Measurements from ENCODE around the gene LGALSL.
"Not testable (repeated sequence)": the region's sequence is repeated elsewhere in the genome, so short reads cannot be mapped to it uniquely, and the experiment has no call there.

The LGALSL gene

DNA sequence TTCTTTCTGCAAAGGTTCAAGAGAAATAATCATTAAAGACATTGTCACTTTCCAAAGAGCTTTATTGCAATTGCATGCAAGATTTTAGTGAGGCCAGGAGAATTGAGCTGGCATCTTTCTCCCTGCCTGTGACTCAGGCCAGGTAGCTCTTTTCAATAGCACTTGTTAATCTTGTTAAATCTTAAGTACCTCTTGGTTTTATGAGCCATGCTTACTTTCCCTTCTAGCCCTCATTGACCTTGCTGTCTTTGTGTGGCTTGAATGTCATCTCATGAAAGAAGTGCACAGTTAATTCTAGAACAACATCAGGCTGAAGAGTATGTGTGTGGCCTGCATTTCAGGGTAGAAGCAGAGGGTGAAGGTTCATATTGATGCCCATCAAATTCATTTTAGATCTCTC is 14.8 kb upstream of the LGALSL start:
- H3K4me3 ChIP-seq (ENCODE audit: low read depth, low read length): no peak overlapping the region
- in situ Hi-C loops (cut with HindIII; ENCODE audit: low sequenced_read_pairs): no loop called here
- no peak for DNase-seq (ENCODE audit: low read depth, low spot score)
- TF ChIP-seq CTCF (IDR thresholded peaks at IDR 0.05; ENCODE audit: low read depth, low read length): no peak

DNA sequence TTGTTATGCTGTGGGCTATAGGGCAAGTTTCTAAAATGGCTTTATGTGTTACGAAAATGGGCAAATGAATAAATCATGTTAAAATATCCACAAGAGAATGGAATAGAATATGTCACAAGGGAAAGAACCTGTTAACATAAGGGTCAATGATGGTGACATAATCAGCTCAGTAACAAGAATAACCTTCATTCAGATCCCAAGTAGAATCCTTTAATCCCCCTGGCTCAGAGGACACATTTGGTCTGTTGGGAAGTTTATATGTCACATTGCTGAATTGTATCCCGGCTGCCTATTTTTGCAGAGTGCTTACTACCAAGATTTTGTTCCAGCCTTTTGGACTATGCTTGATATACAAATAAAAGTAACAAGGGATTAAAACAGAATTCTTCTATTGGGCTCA is 13.1 kb upstream of the LGALSL start:
- no peak overlapping the region for H3K4me3 ChIP-seq (ENCODE audit: low read depth, low read length)
- in situ Hi-C loops (cut with HindIII; ENCODE audit: low sequenced_read_pairs): no loop called here
- no peak for TF ChIP-seq CTCF (IDR thresholded peaks at IDR 0.05; ENCODE audit: low read depth, low read length)
- no peak for DNase-seq (ENCODE audit: low read depth, low spot score)

- H3K4me3 ChIP-seq (ENCODE audit: low read depth, low read length): no peak overlapping the region
- in situ Hi-C loops (cut with HindIII; ENCODE audit: low sequenced_read_pairs): no loop called here
- no peak for TF ChIP-seq CTCF (IDR thresholded peaks at IDR 0.05; ENCODE audit: low read depth, low read length)
- no peak for DNase-seq (ENCODE audit: low read depth, low spot score)
These were observed 11.7 kb upstream of the LGALSL start for GRCh38 chr2:64442277-64442676.

GRCh38 chr2:64442801-64443429 is 11.0 kb upstream of the LGALSL start:
- no peak overlapping the region for H3K4me3 ChIP-seq (ENCODE audit: low read depth, low read length)
- DNase-seq (ENCODE audit: low read depth, low spot score): no peak
- in situ Hi-C loops (cut with HindIII; ENCODE audit: low sequenced_read_pairs): no loop called here
- TF ChIP-seq CTCF (IDR thresholded peaks at IDR 0.05; ENCODE audit: low read depth, low read length): no peak

DNA sequence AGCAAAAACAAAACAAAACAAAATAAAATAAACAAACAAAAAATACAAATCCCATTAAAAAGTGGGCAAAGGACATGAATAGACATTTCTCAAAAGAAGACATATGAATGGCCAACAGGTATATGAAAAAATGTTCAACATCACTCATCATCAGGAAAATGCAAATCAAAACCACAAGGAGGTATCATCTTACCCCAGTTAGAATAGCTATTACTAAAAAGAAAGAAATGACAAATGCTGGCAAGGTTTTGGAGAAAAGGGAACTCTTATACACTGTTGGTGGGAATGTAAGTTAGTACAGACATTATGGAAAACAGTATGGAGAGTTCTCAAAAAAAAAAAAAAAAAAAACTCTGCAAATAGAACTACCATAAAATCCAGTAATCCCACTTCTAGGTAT is 8.0 kb upstream of the LGALSL start:
- H3K4me3 ChIP-seq (ENCODE audit: low read depth, low read length); DNase-seq (ENCODE audit: low read depth, low spot score); in situ Hi-C loops (cut with HindIII; ENCODE audit: low sequenced_read_pairs): not testable (repeated sequence)

DNA sequence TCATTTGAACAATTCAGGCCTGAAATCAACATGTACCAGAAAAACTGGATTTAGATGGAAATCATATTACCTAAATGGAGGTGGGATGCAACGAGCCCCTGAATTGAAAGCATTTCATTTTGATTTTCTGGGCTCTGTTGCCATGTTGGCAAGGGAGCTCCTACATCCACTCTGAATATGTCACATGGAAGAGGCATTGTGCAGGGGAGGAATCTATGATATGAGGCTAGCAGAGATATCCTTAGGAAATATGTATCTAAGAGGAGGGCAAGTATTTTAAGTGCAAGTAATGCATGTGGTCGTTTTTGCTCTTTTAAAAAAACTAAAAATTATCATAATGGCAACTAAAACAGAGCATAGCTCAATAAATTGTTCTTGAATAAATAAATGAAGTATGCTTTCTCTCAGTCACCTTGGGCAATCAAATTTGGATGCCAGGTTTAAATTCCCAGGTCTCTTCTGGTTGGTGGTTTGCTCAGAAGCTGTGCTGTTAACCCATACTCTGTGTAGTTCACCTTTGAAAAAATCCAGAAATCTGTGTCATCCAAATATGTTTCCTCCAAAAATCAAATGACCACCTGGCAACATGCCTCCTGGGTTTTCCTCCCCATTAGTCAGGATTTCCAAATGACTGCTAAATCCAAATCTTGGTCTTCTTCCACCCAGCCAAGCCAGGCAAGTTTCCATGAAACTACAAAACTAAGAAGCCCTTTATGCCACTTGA is 6.5 kb upstream of the LGALSL start:
- no peak for TF ChIP-seq CTCF (IDR thresholded peaks at IDR 0.05; ENCODE audit: low read depth, low read length)
- H3K4me3 ChIP-seq (ENCODE audit: low read depth, low read length): no peak overlapping the region
- DNase-seq (ENCODE audit: low read depth, low spot score): no peak
- in situ Hi-C loops (cut with HindIII; ENCODE audit: low sequenced_read_pairs): no loop called here

GRCh38 chr2:64448041-64448426 is 5.9 kb upstream of the LGALSL start:
- no peak for TF ChIP-seq CTCF (IDR thresholded peaks at IDR 0.05; ENCODE audit: low read depth, low read length)
- no peak overlapping the region for H3K4me3 ChIP-seq (ENCODE audit: low read depth, low read length)
- in situ Hi-C loops (cut with HindIII; ENCODE audit: low sequenced_read_pairs): no loop called here
- no peak for DNase-seq (ENCODE audit: low read depth, low spot score)

Data from astrocyte of the spinal cord (primary cell).